HepG2 (cell line): ENCODE measurements around the gene CCDC181. TPM values are rescaled to one million over a fixed set of nuclear protein-coding genes. Genes with fewer than 3 reads are reported as not detected.

ENCODE experiments used
- ARNT ChIP-seq: fragments of 450-650 bp; IDR thresholded peaks from 2 replicates; pipeline ENCODE4 v1.6.1; 2017
- CBFB ChIP-seq: sonication (generic); formaldehyde crosslinking; IDR thresholded peaks from 2 replicates; pipeline ENCODE4 v1.4.0; 2020; ENCODE audit warnings: missing genetic modification reagents
- CBX2 ChIP-seq, 2 experiments: fragments of 200-600 bp in 1 of 2; sonication (generic); formaldehyde crosslinking in 1 of 2; IDR thresholded peaks; 2 replicates each; pipeline versions ENCODE4 v1.7.0 to v1.8.1; 2018 to 2022; ENCODE audit warnings: low read depth in 2 of 2, low read length in 1 of 2, mild to moderate bottlenecking in 1 of 2, missing genetic modification reagents in 1 of 2
- CENPT ChIP-seq: sonication (generic); formaldehyde crosslinking; IDR thresholded peaks from 2 replicates; pipeline ENCODE4 v1.8.0; 2022; ENCODE audit warnings: low read depth, mild to moderate bottlenecking, moderate library complexity, missing genetic modification reagents
- CSRNP2 ChIP-seq: sonication (generic); formaldehyde crosslinking; conservative IDR thresholded peaks from 2 replicates; pipeline ENCODE4 v1.8.0; 2022; ENCODE audit warnings: low read depth, missing genetic modification reagents
- FOXP4 ChIP-seq: sonication (generic); formaldehyde crosslinking; IDR thresholded peaks from 2 replicates; pipeline ENCODE4 v1.4.0; 2020; ENCODE audit warnings: missing genetic modification reagents
- HDAC2 ChIP-seq: sonication (generic); formaldehyde crosslinking; IDR thresholded peaks from 2 replicates; pipeline ENCODE4 v1.4.0; 2020; ENCODE audit warnings: missing genetic modification reagents
- HDAC6 ChIP-seq: fragments of 200-600 bp; sonication (generic); IDR thresholded peaks from 2 replicates; pipeline ENCODE4 v1.7.0; 2017; ENCODE audit warnings: mild to moderate bottlenecking, antibody characterized with exemption, low read length, low read depth
- ISL2 ChIP-seq: sonication (generic); formaldehyde crosslinking; IDR thresholded peaks from 2 replicates; pipeline ENCODE4 v1.5.0; 2020; ENCODE audit warnings: missing genetic modification reagents
- MBNL3 ChIP-seq: fragments of 250-450 bp; sonication (Bioruptor Pico); conservative IDR thresholded peaks from 2 replicates; pipeline ENCODE4 v1.8.0; 2022; ENCODE audit warnings: mild to moderate bottlenecking, inconsistent platforms
- MIER3 ChIP-seq: IDR thresholded peaks from 2 replicates; pipeline ENCODE4 v1.6.1; 2016; ENCODE audit warnings: missing compliant biosample characterization, borderline replicate concordance
- NONO ChIP-seq, 2 experiments: fragments of 450-650 bp in 1 of 2; sonication (generic) in 1 of 2; formaldehyde crosslinking in 1 of 2; IDR thresholded peaks in 1 of 2; conservative IDR thresholded peaks in 1 of 2; 2 replicates each; pipeline versions ENCODE4 v1.6.1 to v1.8.0; 2017 to 2022; ENCODE audit warnings: mild to moderate bottlenecking in 1 of 2, missing genetic modification reagents in 1 of 2, moderate library complexity in 1 of 2
- PCBP2 ChIP-seq: fragments of 200-400 bp; formaldehyde crosslinking; optimal IDR thresholded peaks from 2 replicates; pipeline ENCODE3; 2018; ENCODE audit warnings: low read length, low read depth; ENCODE audit not compliant: poor library complexity, severe bottlenecking
- RBAK ChIP-seq: sonication (generic); formaldehyde crosslinking; IDR thresholded peaks from 2 replicates; pipeline ENCODE4 v1.5.1; 2020; ENCODE audit warnings: mild to moderate bottlenecking, missing genetic modification reagents
- RFX3 ChIP-seq: IDR thresholded peaks from 2 replicates; pipeline ENCODE4 v1.6.1; 2016; ENCODE audit warnings: missing biosample characterization, missing genetic modification reagents
- SAFB2 ChIP-seq: sonication (generic); formaldehyde crosslinking; IDR thresholded peaks from 2 replicates; pipeline ENCODE4 v1.5.1; 2020; ENCODE audit warnings: missing genetic modification reagents, low read depth, mild to moderate bottlenecking, borderline replicate concordance
- ZBTB7A ChIP-seq: sonication (generic); formaldehyde crosslinking; IDR thresholded peaks from 2 replicates; pipeline ENCODE4 v1.8.0; 2022; ENCODE audit warnings: mild to moderate bottlenecking, missing genetic modification reagents
- ZNF234 ChIP-seq: sonication (generic); formaldehyde crosslinking; conservative IDR thresholded peaks from 2 replicates; pipeline ENCODE4 v1.5.1; 2020; ENCODE audit warnings: mild to moderate bottlenecking, missing genetic modification reagents
- ZNF317 ChIP-seq: sonication (generic); formaldehyde crosslinking; IDR thresholded peaks from 2 replicates; pipeline ENCODE4 v1.5.0; 2020; ENCODE audit warnings: mild to moderate bottlenecking, missing genetic modification reagents
- ZNF343 ChIP-seq: sonication (generic); formaldehyde crosslinking; IDR thresholded peaks from 2 replicates; pipeline ENCODE4 v1.4.0; 2020; ENCODE audit warnings: mild to moderate bottlenecking, missing genetic modification reagents
- ZNF496 ChIP-seq: sonication (generic); formaldehyde crosslinking; IDR thresholded peaks from 2 replicates; pipeline ENCODE4 v1.8.1; 2023; ENCODE audit warnings: mild to moderate bottlenecking, moderate library complexity, missing genetic modification reagents; ENCODE audit not compliant: insufficient replicate concordance
- ZNF547 ChIP-seq: sonication (generic); formaldehyde crosslinking; IDR thresholded peaks from 2 replicates; pipeline ENCODE4 v1.5.1; 2020; ENCODE audit warnings: mild to moderate bottlenecking, missing genetic modification reagents
- ZNF747 ChIP-seq: sonication (generic); formaldehyde crosslinking; IDR thresholded peaks from 2 replicates; pipeline ENCODE4 v1.8.1; 2023; ENCODE audit warnings: missing genetic modification reagents, mild to moderate bottlenecking, borderline replicate concordance
- ZNF776 ChIP-seq: sonication (generic); formaldehyde crosslinking; IDR thresholded peaks from 2 replicates; pipeline ENCODE4 v1.4.0; 2020; ENCODE audit warnings: mild to moderate bottlenecking, missing genetic modification reagents
- ZNF781 ChIP-seq: sonication (generic); formaldehyde crosslinking; IDR thresholded peaks from 2 replicates; pipeline ENCODE4 v1.5.1; 2020; ENCODE audit warnings: borderline replicate concordance, mild to moderate bottlenecking, missing genetic modification reagents; ENCODE audit errors: not compliant biosample characterization
- ZNF784 ChIP-seq: sonication (generic); formaldehyde crosslinking; IDR thresholded peaks from 2 replicates; pipeline ENCODE4 v1.5.1; 2020; ENCODE audit warnings: missing genetic modification reagents, mild to moderate bottlenecking, borderline replicate concordance
- ZSCAN30 ChIP-seq: sonication (generic); formaldehyde crosslinking; IDR thresholded peaks from 2 replicates; pipeline ENCODE4 v1.5.0; 2020; ENCODE audit warnings: mild to moderate bottlenecking, missing genetic modification reagents
- polyA plus RNA-seq, 8 experiments: library from polyadenylated mRNA; depleted of rRNA in 3 of 8; stranded (reverse) in 7 of 8; unstranded in 1 of 8; fragments of >200 nt; fragmentation: Illumina TruSeq in 4 of 8; extraction: Trizol in 4 of 8; gene quantifications; 2 replicates each; pipeline versions ENCODE4 v1.2.1 to v1.2.3, GENCODE V29; 2011 to 2016; ENCODE audit warnings: low read depth in 4 of 8, missing spikeins in 1 of 8, mixed read lengths in 1 of 8; ENCODE audit not compliant: insufficient read depth in 1 of 8
- total RNA-seq, 5 experiments: library from RNA; depleted of rRNA; stranded (reverse); fragments of >200 nt; fragmentation: Illumina TruSeq; extraction: Trizol; gene quantifications; 2 replicates each; pipeline ENCODE4 v1.2.3, GENCODE V29; 2016; ENCODE audit warnings: low read depth in 1 of 5

The CCDC181 gene
- total and polyA plus RNA-seq, 2 of the 13 experiments (the other 11 are each of a cell fraction or from before 2014, with no cell fraction given) = 0.07 TPM; not detected in 1

- TF ChIP-seq ZNF343 (CRISPR knock-in tag) = no peak
- TF ChIP-seq SAFB2 (CRISPR knock-in tag) = no peak
- TF ChIP-seq CBFB (CRISPR knock-in tag) = no peak
- TF ChIP-seq ZNF781 (CRISPR knock-in tag) = no peak
- no peak for TF ChIP-seq PCBP2
- TF ChIP-seq NONO (IDR thresholded peaks at IDR 0.05) = no peak
- TF ChIP-seq NONO (CRISPR knock-in tag; conservative IDR thresholded peaks at IDR 0.05) = peak; percentile 50; the same call in 1 of the 2 replicates
- TF ChIP-seq ZNF547 (CRISPR knock-in tag) = peak; percentile 26; the same call in 1 of the 2 replicates
- no peak for TF ChIP-seq CENPT
- TF ChIP-seq MIER3 (CRISPR knock-in tag) = no peak
- TF ChIP-seq RFX3 (CRISPR knock-in tag) = peak; percentile 91
- no peak for TF ChIP-seq ZNF317
- no peak for TF ChIP-seq ZSCAN30
- no peak for TF ChIP-seq CSRNP2 (CRISPR knock-in tag)
- TF ChIP-seq ZNF776 = no peak
- TF ChIP-seq HDAC6 = no peak
- TF ChIP-seq ARNT = no peak
- no peak for TF ChIP-seq CBX2 (IDR thresholded peaks at IDR 0.05; ENCODE audit: low read depth, low read length)
- TF ChIP-seq CBX2 (CRISPR knock-in tag; IDR thresholded peaks at IDR 0.05; ENCODE audit: low read depth) = no peak
- no peak for TF ChIP-seq ZNF747 (CRISPR knock-in tag)
- no peak for TF ChIP-seq RBAK
- TF ChIP-seq MBNL3 (CRISPR knock-in tag) = no peak
- TF ChIP-seq ZNF496 (CRISPR knock-in tag) = no peak
- no peak for TF ChIP-seq ZNF234
- no peak for TF ChIP-seq ISL2 (CRISPR knock-in tag)
- TF ChIP-seq FOXP4 = 0 out of 2 replicates have a peak, but pooled peaks have one; percentile 19
- TF ChIP-seq ZNF784 (CRISPR knock-in tag) = no peak; the same call in 1 of the 2 replicates
- TF ChIP-seq HDAC2 (CRISPR knock-in tag) = no peak; the same call in 1 of the 2 replicates
- no peak for TF ChIP-seq ZBTB7A (CRISPR knock-in tag)
Measured at GRCh38 chr1:169367686-169368405, 59.4 kb downstream of the CCDC181 start, which contains the start of the genes BLZF1 and NME7 (continued).
